Measurements from ENCODE around the gene FAM98B. TPM values are rescaled to one million over a fixed set of nuclear protein-coding genes. Genes with fewer than 3 reads are reported as not detected.

The FAM98B gene
- total RNA-seq, 1 experiment from 2014 or later = 38.1 TPM

DNA sequence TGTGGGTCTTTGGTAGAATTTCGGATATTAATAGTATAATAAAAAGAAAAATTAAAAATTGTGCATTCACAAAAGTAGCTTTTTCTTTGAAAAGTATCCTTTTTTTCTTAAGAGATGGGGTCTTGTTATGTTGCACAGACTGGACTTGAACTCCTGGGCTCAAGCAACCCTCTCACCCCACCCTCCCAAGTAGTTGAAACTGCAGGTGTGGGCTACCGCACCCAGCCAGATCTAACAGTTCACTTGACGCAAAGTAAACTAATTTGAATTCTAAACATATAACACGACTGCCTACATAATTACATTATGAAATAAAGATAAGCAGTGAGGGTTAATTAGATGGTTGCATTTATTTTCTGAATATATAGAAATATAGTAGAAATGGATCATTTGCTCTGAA is 10.7 kb downstream of the FAM98B start:
- CTCF ChIA-PET = interaction anchor here (1.4 to 3.5 kb wide), 4 partner anchors 10 to 235 kb away, joined by 4 to 10 read pairs (median 5); partner anchors contain the start of gene FAM98B
- POLR2A ChIA-PET = no interaction called here
- Mint-ChIP-seq H3K27ac (no peak overlapping the region), H3K9me3 (no peaks in the 10 kb centered on the region), H3K36me3 (peaks cover 12% of the 10 kb centered on the region; the same call in 1 of the 2 replicates), H3K4me1 (peaks cover 8% of the 10 kb centered on the region), H3K27me3 (ENCODE audit: low read depth) (no peaks in the 10 kb centered on the region), H3K4me3 (no peak overlapping the region)
- DNase-seq (ENCODE audit: low spot score) (no peak), ATAC-seq (no peak)
- no peak for TF ChIP-seq MXD4 (CRISPR knock-in tag; IDR thresholded peaks at IDR 0.05; ENCODE audit: borderline replicate concordance)
- TF ChIP-seq ESRRA (CRISPR knock-in tag; IDR thresholded peaks at IDR 0.05; ENCODE audit: borderline replicate concordance) = no peak
- TF ChIP-seq, protein P1, sequence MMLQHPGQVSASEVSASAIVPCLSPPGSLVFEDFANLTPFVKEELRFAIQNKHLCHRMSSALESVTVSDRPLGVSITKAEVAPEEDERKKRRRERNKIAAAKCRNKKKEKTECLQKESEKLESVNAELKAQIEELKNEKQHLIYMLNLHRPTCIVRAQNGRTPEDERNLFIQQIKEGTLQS (CRISPR knock-in tag; conservative IDR thresholded peaks at IDR 0.05) = no peak
- TF ChIP-seq TEAD4 (CRISPR knock-in tag; IDR thresholded peaks at IDR 0.05) = no peak
- TF ChIP-seq OVOL2 (CRISPR knock-in tag; IDR thresholded peaks at IDR 0.05; ENCODE audit: borderline replicate concordance) = no peak
- TF ChIP-seq, protein P2, sequence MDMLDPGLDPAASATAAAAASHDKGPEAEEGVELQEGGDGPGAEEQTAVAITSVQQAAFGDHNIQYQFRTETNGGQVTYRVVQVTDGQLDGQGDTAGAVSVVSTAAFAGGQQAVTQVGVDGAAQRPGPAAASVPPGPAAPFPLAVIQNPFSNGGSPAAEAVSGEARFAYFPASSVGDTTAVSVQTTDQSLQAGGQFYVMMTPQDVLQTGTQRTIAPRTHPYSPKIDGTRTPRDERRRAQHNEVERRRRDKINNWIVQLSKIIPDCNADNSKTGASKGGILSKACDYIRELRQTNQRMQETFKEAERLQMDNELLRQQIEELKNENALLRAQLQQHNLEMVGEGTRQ (CRISPR knock-in tag; IDR thresholded peaks at IDR 0.05) = no peak
- TF ChIP-seq, protein P3, sequence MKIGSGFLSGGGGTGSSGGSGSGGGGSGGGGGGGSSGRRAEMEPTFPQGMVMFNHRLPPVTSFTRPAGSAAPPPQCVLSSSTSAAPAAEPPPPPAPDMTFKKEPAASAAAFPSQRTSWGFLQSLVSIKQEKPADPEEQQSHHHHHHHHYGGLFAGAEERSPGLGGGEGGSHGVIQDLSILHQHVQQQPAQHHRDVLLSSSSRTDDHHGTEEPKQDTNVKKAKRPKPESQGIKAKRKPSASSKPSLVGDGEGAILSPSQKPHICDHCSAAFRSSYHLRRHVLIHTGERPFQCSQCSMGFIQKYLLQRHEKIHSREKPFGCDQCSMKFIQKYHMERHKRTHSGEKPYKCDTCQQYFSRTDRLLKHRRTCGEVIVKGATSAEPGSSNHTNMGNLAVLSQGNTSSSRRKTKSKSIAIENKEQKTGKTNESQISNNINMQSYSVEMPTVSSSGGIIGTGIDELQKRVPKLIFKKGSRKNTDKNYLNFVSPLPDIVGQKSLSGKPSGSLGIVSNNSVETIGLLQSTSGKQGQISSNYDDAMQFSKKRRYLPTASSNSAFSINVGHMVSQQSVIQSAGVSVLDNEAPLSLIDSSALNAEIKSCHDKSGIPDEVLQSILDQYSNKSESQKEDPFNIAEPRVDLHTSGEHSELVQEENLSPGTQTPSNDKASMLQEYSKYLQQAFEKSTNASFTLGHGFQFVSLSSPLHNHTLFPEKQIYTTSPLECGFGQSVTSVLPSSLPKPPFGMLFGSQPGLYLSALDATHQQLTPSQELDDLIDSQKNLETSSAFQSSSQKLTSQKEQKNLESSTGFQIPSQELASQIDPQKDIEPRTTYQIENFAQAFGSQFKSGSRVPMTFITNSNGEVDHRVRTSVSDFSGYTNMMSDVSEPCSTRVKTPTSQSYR (CRISPR knock-in tag; IDR thresholded peaks at IDR 0.05) = no peak
- TF ChIP-seq, protein P4, sequence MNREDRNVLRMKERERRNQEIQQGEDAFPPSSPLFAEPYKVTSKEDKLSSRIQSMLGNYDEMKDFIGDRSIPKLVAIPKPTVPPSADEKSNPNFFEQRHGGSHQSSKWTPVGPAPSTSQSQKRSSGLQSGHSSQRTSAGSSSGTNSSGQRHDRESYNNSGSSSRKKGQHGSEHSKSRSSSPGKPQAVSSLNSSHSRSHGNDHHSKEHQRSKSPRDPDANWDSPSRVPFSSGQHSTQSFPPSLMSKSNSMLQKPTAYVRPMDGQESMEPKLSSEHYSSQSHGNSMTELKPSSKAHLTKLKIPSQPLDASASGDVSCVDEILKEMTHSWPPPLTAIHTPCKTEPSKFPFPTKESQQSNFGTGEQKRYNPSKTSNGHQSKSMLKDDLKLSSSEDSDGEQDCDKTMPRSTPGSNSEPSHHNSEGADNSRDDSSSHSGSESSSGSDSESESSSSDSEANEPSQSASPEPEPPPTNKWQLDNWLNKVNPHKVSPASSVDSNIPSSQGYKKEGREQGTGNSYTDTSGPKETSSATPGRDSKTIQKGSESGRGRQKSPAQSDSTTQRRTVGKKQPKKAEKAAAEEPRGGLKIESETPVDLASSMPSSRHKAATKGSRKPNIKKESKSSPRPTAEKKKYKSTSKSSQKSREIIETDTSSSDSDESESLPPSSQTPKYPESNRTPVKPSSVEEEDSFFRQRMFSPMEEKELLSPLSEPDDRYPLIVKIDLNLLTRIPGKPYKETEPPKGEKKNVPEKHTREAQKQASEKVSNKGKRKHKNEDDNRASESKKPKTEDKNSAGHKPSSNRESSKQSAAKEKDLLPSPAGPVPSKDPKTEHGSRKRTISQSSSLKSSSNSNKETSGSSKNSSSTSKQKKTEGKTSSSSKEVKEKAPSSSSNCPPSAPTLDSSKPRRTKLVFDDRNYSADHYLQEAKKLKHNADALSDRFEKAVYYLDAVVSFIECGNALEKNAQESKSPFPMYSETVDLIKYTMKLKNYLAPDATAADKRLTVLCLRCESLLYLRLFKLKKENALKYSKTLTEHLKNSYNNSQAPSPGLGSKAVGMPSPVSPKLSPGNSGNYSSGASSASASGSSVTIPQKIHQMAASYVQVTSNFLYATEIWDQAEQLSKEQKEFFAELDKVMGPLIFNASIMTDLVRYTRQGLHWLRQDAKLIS (CRISPR knock-in tag; IDR thresholded peaks at IDR 0.05; ENCODE audit: borderline replicate concordance) = no peak
- TF ChIP-seq, protein P5, sequence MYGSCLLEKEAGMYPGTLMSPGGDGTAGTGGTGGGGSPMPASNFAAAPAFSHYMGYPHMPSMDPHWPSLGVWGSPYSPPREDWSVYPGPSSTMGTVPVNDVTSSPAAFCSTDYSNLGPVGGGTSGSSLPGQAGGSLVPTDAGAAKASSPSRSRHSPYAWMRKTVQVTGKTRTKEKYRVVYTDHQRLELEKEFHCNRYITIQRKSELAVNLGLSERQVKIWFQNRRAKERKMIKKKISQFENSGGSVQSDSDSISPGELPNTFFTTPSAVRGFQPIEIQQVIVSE (CRISPR knock-in tag; IDR thresholded peaks at IDR 0.05; ENCODE audit: borderline replicate concordance) = no peak
- TF ChIP-seq, protein P6, sequence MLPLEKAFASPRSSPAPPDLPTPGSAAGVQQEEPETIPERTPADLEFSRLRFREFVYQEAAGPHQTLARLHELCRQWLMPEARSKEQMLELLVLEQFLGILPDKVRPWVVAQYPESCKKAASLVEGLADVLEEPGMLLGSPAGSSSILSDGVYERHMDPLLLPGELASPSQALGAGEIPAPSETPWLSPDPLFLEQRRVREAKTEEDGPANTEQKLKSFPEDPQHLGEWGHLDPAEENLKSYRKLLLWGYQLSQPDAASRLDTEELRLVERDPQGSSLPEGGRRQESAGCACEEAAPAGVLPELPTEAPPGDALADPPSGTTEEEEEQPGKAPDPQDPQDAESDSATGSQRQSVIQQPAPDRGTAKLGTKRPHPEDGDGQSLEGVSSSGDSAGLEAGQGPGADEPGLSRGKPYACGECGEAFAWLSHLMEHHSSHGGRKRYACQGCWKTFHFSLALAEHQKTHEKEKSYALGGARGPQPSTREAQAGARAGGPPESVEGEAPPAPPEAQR (CRISPR knock-in tag; IDR thresholded peaks at IDR 0.05) = no peak
- TF ChIP-seq ZNF416 (CRISPR knock-in tag; IDR thresholded peaks at IDR 0.05) = no peak
- no peak for TF ChIP-seq ZNF121 (CRISPR knock-in tag; IDR thresholded peaks at IDR 0.05)
- TF ChIP-seq, protein P7, sequence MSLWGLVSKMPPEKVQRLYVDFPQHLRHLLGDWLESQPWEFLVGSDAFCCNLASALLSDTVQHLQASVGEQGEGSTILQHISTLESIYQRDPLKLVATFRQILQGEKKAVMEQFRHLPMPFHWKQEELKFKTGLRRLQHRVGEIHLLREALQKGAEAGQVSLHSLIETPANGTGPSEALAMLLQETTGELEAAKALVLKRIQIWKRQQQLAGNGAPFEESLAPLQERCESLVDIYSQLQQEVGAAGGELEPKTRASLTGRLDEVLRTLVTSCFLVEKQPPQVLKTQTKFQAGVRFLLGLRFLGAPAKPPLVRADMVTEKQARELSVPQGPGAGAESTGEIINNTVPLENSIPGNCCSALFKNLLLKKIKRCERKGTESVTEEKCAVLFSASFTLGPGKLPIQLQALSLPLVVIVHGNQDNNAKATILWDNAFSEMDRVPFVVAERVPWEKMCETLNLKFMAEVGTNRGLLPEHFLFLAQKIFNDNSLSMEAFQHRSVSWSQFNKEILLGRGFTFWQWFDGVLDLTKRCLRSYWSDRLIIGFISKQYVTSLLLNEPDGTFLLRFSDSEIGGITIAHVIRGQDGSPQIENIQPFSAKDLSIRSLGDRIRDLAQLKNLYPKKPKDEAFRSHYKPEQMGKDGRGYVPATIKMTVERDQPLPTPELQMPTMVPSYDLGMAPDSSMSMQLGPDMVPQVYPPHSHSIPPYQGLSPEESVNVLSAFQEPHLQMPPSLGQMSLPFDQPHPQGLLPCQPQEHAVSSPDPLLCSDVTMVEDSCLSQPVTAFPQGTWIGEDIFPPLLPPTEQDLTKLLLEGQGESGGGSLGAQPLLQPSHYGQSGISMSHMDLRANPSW (CRISPR knock-in tag; conservative IDR thresholded peaks at IDR 0.05; ENCODE audit: low read depth) = no peak
- TF ChIP-seq, protein P8, sequence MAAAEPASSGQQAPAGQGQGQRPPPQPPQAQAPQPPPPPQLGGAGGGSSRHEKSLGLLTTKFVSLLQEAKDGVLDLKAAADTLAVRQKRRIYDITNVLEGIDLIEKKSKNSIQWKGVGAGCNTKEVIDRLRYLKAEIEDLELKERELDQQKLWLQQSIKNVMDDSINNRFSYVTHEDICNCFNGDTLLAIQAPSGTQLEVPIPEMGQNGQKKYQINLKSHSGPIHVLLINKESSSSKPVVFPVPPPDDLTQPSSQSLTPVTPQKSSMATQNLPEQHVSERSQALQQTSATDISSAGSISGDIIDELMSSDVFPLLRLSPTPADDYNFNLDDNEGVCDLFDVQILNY (CRISPR knock-in tag; IDR thresholded peaks at IDR 0.05) = no peak
- TF ChIP-seq, protein P9, sequence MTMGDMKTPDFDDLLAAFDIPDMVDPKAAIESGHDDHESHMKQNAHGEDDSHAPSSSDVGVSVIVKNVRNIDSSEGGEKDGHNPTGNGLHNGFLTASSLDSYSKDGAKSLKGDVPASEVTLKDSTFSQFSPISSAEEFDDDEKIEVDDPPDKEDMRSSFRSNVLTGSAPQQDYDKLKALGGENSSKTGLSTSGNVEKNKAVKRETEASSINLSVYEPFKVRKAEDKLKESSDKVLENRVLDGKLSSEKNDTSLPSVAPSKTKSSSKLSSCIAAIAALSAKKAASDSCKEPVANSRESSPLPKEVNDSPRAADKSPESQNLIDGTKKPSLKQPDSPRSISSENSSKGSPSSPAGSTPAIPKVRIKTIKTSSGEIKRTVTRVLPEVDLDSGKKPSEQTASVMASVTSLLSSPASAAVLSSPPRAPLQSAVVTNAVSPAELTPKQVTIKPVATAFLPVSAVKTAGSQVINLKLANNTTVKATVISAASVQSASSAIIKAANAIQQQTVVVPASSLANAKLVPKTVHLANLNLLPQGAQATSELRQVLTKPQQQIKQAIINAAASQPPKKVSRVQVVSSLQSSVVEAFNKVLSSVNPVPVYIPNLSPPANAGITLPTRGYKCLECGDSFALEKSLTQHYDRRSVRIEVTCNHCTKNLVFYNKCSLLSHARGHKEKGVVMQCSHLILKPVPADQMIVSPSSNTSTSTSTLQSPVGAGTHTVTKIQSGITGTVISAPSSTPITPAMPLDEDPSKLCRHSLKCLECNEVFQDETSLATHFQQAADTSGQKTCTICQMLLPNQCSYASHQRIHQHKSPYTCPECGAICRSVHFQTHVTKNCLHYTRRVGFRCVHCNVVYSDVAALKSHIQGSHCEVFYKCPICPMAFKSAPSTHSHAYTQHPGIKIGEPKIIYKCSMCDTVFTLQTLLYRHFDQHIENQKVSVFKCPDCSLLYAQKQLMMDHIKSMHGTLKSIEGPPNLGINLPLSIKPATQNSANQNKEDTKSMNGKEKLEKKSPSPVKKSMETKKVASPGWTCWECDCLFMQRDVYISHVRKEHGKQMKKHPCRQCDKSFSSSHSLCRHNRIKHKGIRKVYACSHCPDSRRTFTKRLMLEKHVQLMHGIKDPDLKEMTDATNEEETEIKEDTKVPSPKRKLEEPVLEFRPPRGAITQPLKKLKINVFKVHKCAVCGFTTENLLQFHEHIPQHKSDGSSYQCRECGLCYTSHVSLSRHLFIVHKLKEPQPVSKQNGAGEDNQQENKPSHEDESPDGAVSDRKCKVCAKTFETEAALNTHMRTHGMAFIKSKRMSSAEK (CRISPR knock-in tag; IDR thresholded peaks at IDR 0.05; ENCODE audit: borderline replicate concordance) = no peak
- no peak for TF ChIP-seq ZNF423 (CRISPR knock-in tag; IDR thresholded peaks at IDR 0.05)
- no peak for TF ChIP-seq PRRX2 (CRISPR knock-in tag; IDR thresholded peaks at IDR 0.05)
